Measurements from ENCODE around the gene TIFAB. TPM values are rescaled to one million over a fixed set of nuclear protein-coding genes. Genes with fewer than 3 reads are reported as not detected.
A peak's percentile ranks its signal among the peaks of the same experiment; 100 is the strongest.

TIFAB gene
- total RNA-seq, 1 donor from 2014 or later = not detected

- peaks cover 5% of the 10 kb centered on the region for H3K9me3 Mint-ChIP-seq (ENCODE audit: unreplicated experiment)
- H3K27ac ChIP-seq (ENCODE audit: low read depth, low read length) = peak overlapping the region; percentile 56
- no peak overlapping the region for H3K4me3 Mint-ChIP-seq (ENCODE audit: unreplicated experiment)
- H4K20me1 ChIP-seq (ENCODE audit: insufficient read depth, low read length) = no peaks in the 10 kb centered on the region
- FAIRE-seq (peak; percentile 76), DNase-seq (ENCODE audit: low read depth) (peak; percentile 89)
- no peak overlapping the region for H3K4me3 ChIP-seq (ENCODE audit: insufficient read depth, low read depth, low read length)
- peaks cover 31% of the 10 kb centered on the region for H3K27me3 ChIP-seq (ENCODE audit: insufficient read depth, low read length)
- peak overlapping the region; percentile 35 for H2AFZ ChIP-seq (ENCODE audit: low read depth, low read length)
- no peak for TF ChIP-seq EZH2 (IDR thresholded peaks at IDR 0.05; ENCODE audit: insufficient read depth, low read length)
- no peak for TF ChIP-seq CTCF (IDR thresholded peaks at IDR 0.05; ENCODE audit: insufficient read depth, low read depth, low read length)
- H3K27me3 Mint-ChIP-seq (ENCODE audit: low read depth, unreplicated experiment) = peaks cover 74% of the 10 kb centered on the region
- no peaks in the 10 kb centered on the region for H3K79me2 ChIP-seq (ENCODE audit: insufficient read depth, low read length)
- peak overlapping the region; percentile 36 for H3K9ac ChIP-seq (ENCODE audit: low read length)
- H3K27ac Mint-ChIP-seq (ENCODE audit: unreplicated experiment) = no peak overlapping the region
- H3K36me3 ChIP-seq (ENCODE audit: insufficient read depth, low read length) = no peaks in the 10 kb centered on the region
- H3K4me1 Mint-ChIP-seq (ENCODE audit: low read depth, unreplicated experiment) = peaks cover 12% of the 10 kb centered on the region
- peaks cover 4% of the 10 kb centered on the region for H3K9me3 ChIP-seq (ENCODE audit: insufficient read depth, low read depth, low read length)
- H3K4me1 ChIP-seq (ENCODE audit: insufficient read depth, low read length) = peaks cover 32% of the 10 kb centered on the region
- H3K4me2 ChIP-seq (ENCODE audit: low read length) = peak overlapping the region; percentile 47
- peaks cover 3% of the 10 kb centered on the region for H3K36me3 Mint-ChIP-seq (ENCODE audit: low read depth, unreplicated experiment)
Measured at GRCh38 chr5:135493406-135494180, 41.4 kb upstream of the TIFAB start.

GRCh38 chr5:135492319-135492626 lies 40.1 kb upstream of the TIFAB start:
- Histone ChIP-seq H3K9ac (ENCODE audit: low read length) (no peak overlapping the region), H3K27ac (ENCODE audit: low read depth, low read length) (no peak overlapping the region), H3K79me2 (ENCODE audit: insufficient read depth, low read length) (no peaks in the 10 kb centered on the region), H4K20me1 (ENCODE audit: insufficient read depth, low read length) (no peaks in the 10 kb centered on the region), H3K27me3 (ENCODE audit: insufficient read depth, low read length) (peaks cover 33% of the 10 kb centered on the region), H3K4me1 (ENCODE audit: insufficient read depth, low read length) (peaks cover 37% of the 10 kb centered on the region), H3K36me3 (ENCODE audit: insufficient read depth, low read length) (no peaks in the 10 kb centered on the region), H3K4me2 (ENCODE audit: low read length) (no peak overlapping the region), H3K9me3 (ENCODE audit: insufficient read depth, low read depth, low read length) (peaks cover 4% of the 10 kb centered on the region), H3K4me3 (ENCODE audit: insufficient read depth, low read depth, low read length) (no peak overlapping the region), H2AFZ (ENCODE audit: low read depth, low read length) (no peak overlapping the region)
- Mint-ChIP-seq H3K27me3 (ENCODE audit: low read depth, unreplicated experiment) (peaks cover 76% of the 10 kb centered on the region), H3K4me3 (ENCODE audit: unreplicated experiment) (no peak overlapping the region), H3K4me1 (ENCODE audit: low read depth, unreplicated experiment) (peaks cover 12% of the 10 kb centered on the region), H3K36me3 (ENCODE audit: low read depth, unreplicated experiment) (peaks cover 3% of the 10 kb centered on the region), H3K27ac (ENCODE audit: unreplicated experiment) (no peak overlapping the region), H3K9me3 (ENCODE audit: unreplicated experiment) (peaks cover 5% of the 10 kb centered on the region)
- no peak for DNase-seq (ENCODE audit: low read depth)
- TF ChIP-seq CTCF (IDR thresholded peaks at IDR 0.05; ENCODE audit: insufficient read depth, low read depth, low read length) (no peak), EZH2 (IDR thresholded peaks at IDR 0.05; ENCODE audit: insufficient read depth, low read length) (no peak)
- no peak for FAIRE-seq

All from astrocyte (in vitro differentiated cells and primary cell).